Stimulated activated effector memory CD8-positive, alpha-beta T cell treated with anti-CD3 and anti-CD28 coated beads, Interleukin-12 subunit alpha, Interleukin-12 subunit beta, amount 100 ng/mL, for 72 hours (primary cell): ENCODE data around the gene N4BP2.

Experiments used
- ATAC-seq: fragments of 150-1000 bp; cut with Tn5 transposase; 2 replicates; pipeline ENCODE4 v1.10.0; 2021
- DNase-seq, 2 donors: peaks; one replicate each; pipeline ENCODE4 v3.0.0; 2021 to 2022; ENCODE audit warnings: low spot score in 2 of 2
- H3K27ac Mint-ChIP-seq: one replicate; pipeline ENCODE4 v1.8.0; 2022; ENCODE audit warnings: mild to moderate bottlenecking, mixed read lengths
- H3K36me3 Mint-ChIP-seq: one replicate; pipeline ENCODE4 v1.8.0; 2022; ENCODE audit warnings: mild to moderate bottlenecking, mixed read lengths
- H3K4me1 Mint-ChIP-seq: one replicate; pipeline ENCODE4 v1.8.0; 2022; ENCODE audit warnings: mixed read lengths
- H3K4me3 Mint-ChIP-seq: one replicate; pipeline ENCODE4 v1.8.0; 2022; ENCODE audit warnings: mild to moderate bottlenecking, mixed read lengths
- H3K9me3 Mint-ChIP-seq: one replicate; pipeline ENCODE4 v1.8.0; 2022; ENCODE audit warnings: mixed read lengths

N4BP2 gene

GRCh38 chr4:40199179-40199670 lies 142.6 kb downstream of the N4BP2 start:
- Mint-ChIP-seq H3K27ac (peak overlapping the region; percentile 98), H3K9me3 (no peaks in the 10 kb centered on the region), H3K4me3 (peak overlapping the region; percentile 96), H3K4me1 (peaks cover 54% of the 10 kb centered on the region), H3K36me3 (peaks cover 80% of the 10 kb centered on the region)
- ATAC-seq: no peak
- no peak for DNase-seq

- peak; percentile 85 for ATAC-seq
- peak; percentile 51 to 92 for DNase-seq
- H3K36me3 Mint-ChIP-seq: peaks cover 90% of the 10 kb centered on the region
- H3K27ac Mint-ChIP-seq: peak overlapping the region; percentile 98
- H3K4me3 Mint-ChIP-seq: peak overlapping the region; percentile 96
- H3K4me1 Mint-ChIP-seq: peaks cover 56% of the 10 kb centered on the region
- H3K9me3 Mint-ChIP-seq: no peaks in the 10 kb centered on the region
These were observed 143.6 kb downstream of the N4BP2 start for GRCh38 chr4:40199999-40200874.

- peaks cover 99% of the 10 kb centered on the region for H3K36me3 Mint-ChIP-seq
- H3K4me3 Mint-ChIP-seq: peak overlapping the region; percentile 96
- no peaks in the 10 kb centered on the region for H3K9me3 Mint-ChIP-seq
- peak overlapping the region; percentile 98 for H3K27ac Mint-ChIP-seq
- no peak for DNase-seq
- H3K4me1 Mint-ChIP-seq: peaks cover 56% of the 10 kb centered on the region
- ATAC-seq: peak; percentile 65
These were observed 144.5 kb downstream of the N4BP2 start for GRCh38 chr4:40200875-40201801.

- ATAC-seq (no peak), DNase-seq (no peak)
- Mint-ChIP-seq H3K36me3 (peaks cover 100% of the 10 kb centered on the region), H3K9me3 (no peaks in the 10 kb centered on the region), H3K4me1 (peaks cover 51% of the 10 kb centered on the region), H3K27ac (peak overlapping the region; percentile 98), H3K4me3 (peak overlapping the region; percentile 96)
These were observed 145.2 kb downstream of the N4BP2 start for GRCh38 chr4:40201898-40202297.

- Mint-ChIP-seq H3K4me3 (peak overlapping the region; percentile 96), H3K27ac (peak overlapping the region; percentile 98), H3K36me3 (peaks cover 100% of the 10 kb centered on the region), H3K4me1 (peaks cover 56% of the 10 kb centered on the region), H3K9me3 (no peaks in the 10 kb centered on the region)
- ATAC-seq (no peak), DNase-seq (no peak)
These were observed 145.8 kb downstream of the N4BP2 start for GRCh38 chr4:40202474-40202873.

GRCh38 chr4:40204507-40205258 lies 148.0 kb downstream of the N4BP2 start:
- no peaks in the 10 kb centered on the region for H3K9me3 Mint-ChIP-seq
- peaks cover 71% of the 10 kb centered on the region for H3K4me1 Mint-ChIP-seq
- peaks cover 98% of the 10 kb centered on the region for H3K36me3 Mint-ChIP-seq
- peak overlapping the region; percentile 98 for H3K27ac Mint-ChIP-seq
- H3K4me3 Mint-ChIP-seq: peak overlapping the region; percentile 96
- DNase-seq (no peak), ATAC-seq (no peak)

GRCh38 chr4:40205259-40206198 lies 148.9 kb downstream of the N4BP2 start:
- Mint-ChIP-seq H3K4me1 (peaks cover 79% of the 10 kb centered on the region), H3K27ac (peak overlapping the region; percentile 98), H3K36me3 (peaks cover 98% of the 10 kb centered on the region), H3K4me3 (peak overlapping the region; percentile 96), H3K9me3 (no peaks in the 10 kb centered on the region)
- peak in 1 of 2 donors; percentile 80 for DNase-seq
- peak; percentile 71 for ATAC-seq

GRCh38 chr4:40206426-40206825 lies 149.8 kb downstream of the N4BP2 start:
- H3K36me3 Mint-ChIP-seq: peaks cover 98% of the 10 kb centered on the region
- H3K4me1 Mint-ChIP-seq: peaks cover 79% of the 10 kb centered on the region
- no peak for DNase-seq

More at GRCh38 chr4:40206426-40206825, 149.8 kb downstream of the N4BP2 start:
- peak overlapping the region; percentile 98 for H3K27ac Mint-ChIP-seq
- peak overlapping the region; percentile 96 for H3K4me3 Mint-ChIP-seq
- ATAC-seq: no peak
- H3K9me3 Mint-ChIP-seq: no peaks in the 10 kb centered on the region
